ENCODE data around the gene KLC1.

KLC1 gene

DNA sequence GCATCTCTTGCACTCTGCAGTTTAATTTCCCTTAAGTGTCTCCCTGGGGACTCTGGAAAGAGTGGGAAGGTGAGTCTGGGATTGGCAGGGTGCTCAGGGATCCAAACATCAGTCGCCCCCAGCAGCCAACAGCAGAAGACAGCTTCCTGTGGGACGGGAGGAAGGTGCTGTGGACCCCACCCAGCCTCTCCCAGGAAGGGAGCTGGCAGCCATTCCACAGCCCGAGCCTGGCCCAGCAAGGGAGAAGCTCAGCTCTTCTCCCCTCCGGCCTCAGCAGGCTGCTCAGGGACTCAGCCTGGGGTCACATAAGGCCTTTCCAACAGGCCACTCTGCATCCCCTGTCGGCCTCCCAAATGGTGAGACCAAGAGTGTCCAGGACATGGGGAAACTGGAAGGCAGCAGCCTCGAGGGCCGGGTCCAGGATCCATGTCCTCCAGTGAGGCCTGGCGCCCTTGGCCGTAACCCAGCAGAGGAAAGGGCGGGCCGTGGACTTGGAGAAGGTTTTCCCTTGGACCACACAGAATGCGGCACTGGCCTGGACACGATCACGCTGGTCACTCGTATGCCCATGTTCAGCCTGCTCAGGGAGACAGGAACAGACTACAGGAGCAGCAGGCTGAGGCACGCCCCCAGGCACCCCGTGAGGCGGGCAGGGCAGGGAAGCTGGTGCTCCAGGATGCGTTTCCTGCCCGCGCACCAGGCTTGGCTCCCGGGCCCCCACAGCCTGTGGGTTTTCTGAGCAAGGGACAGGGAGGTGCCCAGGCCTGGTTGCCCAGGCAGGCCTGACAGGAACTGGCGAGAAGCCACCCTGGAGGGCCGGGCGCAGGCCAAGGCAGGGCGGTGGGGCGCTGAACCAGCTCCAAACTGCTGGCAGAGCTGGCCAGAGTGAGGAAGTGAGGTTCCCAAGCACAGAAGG is 82.8 kb downstream of the KLC1 start:
- TF ChIP-seq, protein P1, sequence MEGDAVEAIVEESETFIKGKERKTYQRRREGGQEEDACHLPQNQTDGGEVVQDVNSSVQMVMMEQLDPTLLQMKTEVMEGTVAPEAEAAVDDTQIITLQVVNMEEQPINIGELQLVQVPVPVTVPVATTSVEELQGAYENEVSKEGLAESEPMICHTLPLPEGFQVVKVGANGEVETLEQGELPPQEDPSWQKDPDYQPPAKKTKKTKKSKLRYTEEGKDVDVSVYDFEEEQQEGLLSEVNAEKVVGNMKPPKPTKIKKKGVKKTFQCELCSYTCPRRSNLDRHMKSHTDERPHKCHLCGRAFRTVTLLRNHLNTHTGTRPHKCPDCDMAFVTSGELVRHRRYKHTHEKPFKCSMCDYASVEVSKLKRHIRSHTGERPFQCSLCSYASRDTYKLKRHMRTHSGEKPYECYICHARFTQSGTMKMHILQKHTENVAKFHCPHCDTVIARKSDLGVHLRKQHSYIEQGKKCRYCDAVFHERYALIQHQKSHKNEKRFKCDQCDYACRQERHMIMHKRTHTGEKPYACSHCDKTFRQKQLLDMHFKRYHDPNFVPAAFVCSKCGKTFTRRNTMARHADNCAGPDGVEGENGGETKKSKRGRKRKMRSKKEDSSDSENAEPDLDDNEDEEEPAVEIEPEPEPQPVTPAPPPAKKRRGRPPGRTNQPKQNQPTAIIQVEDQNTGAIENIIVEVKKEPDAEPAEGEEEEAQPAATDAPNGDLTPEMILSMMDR (IDR thresholded peaks at IDR 0.05) = no peak

DNA sequence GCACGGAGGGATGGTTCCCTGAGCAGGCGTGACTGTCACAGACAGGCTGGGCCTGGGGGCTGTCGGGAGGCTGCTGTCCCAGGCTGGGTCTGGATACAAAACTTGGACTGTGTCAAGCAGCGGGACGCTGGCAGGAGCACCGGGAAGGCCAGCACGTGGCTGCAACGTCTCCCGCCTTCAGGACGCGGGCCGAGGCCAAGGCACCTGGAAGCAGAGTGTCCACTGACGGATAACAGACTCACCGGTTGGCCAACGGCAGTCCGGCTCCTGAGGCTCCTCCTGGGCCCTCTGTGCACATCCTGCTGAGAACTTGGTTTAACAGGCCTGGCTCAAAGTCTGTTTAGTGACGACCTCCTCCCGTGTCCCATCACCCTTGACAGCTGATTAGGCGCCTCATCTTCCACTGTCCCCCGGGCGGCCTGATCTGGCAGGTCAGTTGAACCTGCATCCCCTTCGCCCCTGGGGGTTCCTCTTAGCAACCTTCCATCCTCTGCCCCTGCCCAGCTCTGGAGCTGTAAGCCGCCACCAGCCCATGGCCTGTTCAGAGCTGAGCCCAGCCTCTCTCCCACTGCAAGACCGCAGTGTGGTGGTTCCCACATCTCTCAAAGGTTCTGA is 83.7 kb downstream of the KLC1 start:
- TF ChIP-seq, protein P1 (IDR thresholded peaks at IDR 0.05) = no peak

DNA sequence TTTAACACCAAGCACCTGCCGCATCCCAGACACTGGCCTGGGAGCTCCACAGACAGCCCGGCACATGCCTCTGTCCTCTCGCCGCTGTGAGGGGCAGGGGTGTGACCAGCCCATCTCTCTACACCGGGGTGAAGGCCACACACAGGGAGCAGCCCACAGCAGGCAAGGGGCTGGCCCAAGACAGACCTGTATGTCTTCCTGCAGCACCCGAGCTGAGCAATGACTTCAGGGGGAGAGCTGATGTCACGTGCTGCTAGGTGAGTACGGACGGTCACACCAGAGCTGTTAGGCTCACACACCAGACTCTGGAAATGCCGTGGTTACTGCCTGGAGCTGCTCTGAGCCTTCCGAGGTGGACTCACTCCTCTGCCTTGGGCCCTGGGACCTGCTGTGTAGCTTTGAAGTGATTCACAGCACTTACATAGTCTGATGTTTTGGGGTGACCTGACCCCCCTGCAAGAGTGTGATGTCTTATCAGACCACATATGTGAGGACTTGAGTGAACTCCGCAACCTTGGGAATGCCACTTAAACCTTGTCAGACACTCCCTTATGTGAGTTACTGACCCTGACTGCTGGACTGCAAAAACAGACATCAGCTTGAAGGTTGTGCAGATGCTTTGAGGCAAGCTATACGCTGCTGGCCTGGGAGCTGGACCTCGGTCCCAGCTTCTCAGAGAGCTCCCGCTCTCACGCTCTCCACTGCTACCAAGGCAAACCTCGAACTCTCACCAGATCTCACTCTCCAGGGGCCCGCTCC is 84.5 kb downstream of the KLC1 start:
- TF ChIP-seq, protein P1 (IDR thresholded peaks at IDR 0.05) = no peak

DNA sequence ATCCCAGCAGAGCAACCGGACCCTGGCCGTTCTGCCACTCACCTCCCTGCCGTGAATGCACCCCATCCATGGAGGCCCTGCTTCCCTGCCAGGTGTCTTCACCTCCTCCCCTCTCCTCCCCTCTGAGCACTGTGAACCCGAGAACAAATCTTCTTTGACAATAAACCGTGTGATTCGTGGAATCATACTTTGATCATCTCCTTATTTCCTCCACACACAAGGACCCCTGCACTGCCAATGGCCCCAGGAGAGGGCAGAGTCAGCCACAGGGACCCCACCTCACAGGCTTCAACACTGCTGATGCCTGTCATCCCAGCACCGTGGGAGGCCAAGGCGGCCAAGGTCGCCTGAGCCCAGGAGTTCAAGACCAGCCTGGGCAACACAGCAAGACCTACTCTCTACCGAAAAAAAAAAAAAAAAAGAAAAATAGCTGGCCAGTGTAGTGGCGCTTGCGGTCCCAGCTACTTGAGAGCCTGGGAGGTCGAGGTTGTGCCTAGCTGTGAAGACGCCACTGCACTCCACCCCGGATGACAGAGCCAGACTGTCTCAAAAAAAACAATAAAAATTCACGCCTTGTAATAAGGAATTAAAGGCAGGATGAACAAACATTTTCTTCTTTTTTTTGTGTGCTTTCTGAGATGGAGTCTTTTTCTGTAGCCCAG is 85.2 kb downstream of the KLC1 start:
- TF ChIP-seq, protein P1 (IDR thresholded peaks at IDR 0.05) = no peak

DNA sequence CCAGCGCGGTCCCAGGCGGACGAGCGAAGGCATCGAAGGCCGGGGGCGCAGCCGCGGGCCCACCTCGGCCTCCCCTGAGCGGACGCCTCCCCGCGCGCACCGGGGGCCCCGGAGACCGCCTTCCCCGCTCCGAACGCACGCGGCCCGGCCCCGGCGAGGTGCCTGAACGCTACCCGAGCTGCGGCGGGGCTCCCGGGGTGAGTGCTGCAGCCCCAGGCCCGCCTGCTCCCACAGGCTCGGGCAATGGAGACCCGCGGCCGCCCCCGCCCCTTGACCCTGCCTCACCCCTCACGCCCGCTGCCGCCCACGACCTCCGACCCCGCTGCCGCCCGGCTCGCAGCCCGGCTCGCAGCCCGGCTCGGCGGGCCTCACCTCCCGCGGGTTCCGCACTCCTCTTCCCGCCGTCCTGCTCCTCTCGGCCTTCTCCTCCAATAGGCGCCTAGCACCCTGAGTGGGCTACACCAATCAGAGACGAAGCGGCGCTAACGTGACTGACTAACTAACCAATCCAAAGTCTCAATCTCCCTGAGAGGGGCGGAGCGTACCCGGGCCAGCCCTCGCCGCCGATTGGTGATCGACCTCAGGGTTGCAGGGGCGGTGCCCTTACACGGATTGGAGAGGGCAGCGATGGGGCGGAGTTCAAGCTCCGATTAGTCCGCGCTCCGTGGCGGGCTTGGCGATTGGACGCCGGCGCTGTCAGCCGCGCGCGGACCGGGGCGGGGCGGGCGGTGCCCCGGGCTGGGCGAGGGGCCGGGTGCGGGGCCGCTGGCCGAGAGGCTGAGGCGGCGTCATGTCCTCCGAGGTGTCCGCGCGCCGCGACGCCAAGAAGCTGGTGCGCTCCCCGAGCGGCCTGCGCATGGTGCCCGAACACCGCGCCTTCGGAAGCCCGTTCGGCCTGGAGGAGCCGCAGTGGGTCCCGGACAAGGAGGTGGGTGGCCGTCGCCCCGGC is 86.3 kb downstream of the KLC1 start, which contains the start of the genes XRCC3 and ZFYVE21:
XRCC3 (minus strand) TSS at position 400 of the 949 bp plus-strand sequence. CDS start 4,364 bp downstream, outside the sequence.
ZFYVE21 (plus strand) TSS at position 759 of the 949 bp plus-strand sequence; CDS start at position 791, 32 bp downstream.
- TF ChIP-seq, protein P1 (IDR thresholded peaks at IDR 0.05) = no peak

DNA sequence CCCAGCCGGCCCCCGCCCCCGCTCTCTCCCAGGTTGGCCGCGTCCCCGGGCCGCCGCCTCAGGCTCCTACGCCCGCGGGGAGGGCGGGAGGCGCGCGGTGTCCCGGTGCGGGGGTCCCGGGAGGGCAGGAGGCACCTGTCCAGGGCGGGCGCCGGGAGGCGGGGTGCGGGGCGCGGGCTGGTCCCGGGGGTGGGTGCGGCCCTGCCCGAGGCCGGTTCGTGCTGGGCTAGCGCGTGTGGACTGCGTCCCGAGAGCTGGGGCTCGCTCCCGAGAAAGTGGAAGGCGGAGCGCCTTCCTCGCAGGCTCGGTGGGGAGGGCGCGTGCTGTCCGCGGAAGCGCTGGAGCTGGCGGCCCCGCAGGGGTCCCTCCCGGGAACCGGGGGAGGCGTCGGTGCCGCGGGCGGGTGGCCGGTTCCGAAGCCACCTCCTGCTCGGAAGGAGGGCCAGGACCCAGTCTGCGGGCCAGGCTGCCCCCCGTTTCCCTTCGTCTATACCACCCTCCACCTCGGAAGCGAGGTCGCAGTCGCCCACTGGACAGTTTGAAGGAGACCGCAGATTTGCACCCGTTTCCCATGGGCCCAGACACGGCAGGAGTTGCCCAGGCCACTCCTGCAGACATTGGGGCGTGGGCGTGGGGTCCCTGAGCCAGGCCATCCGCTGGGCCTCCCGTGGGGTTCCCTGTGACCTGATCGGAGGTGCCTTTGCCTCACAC is 87.2 kb downstream of the KLC1 start:
- TF ChIP-seq, protein P1 (IDR thresholded peaks at IDR 0.05) = no peak

Data from LNCAP (cell line).